Fibroblast of peridontal ligament (primary cell): Measurements from ENCODE around the gene RHEB.

Source experiments
- DNase-seq: peaks from one replicate; pipeline ENCODE4 v3.0.0-alpha.2; 2010; ENCODE audit errors: extremely low read depth

The RHEB gene

GRCh38 chr7:151449990-151450389 is 69.7 kb downstream of the RHEB start:
- no peak for DNase-seq

GRCh38 chr7:151448261-151449252 is 71.1 kb downstream of the RHEB start:
- DNase-seq: peak; percentile 59

GRCh38 chr7:151447901-151448260 is 71.8 kb downstream of the RHEB start:
- DNase-seq: no peak

DNA sequence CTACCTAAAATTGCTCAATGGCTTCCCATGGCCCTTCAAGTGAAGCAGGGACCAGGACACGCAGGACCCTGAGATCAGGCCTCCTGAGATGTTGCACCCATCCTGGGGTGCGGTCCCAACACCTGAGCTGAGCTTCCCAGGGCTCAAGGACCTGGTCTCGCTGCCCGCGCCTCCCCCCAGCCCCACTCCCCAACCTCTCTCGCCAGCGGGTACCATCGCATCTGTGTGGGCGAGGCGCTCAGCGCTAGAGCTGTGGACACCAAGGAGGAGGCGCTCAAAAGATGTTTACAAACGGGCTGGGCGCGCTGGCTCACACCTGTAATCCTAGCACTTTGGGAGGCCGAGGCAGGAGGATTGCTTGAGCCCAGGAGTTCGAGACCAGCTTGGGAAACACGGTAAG is 72.4 kb downstream of the RHEB start:
- no peak for DNase-seq

GRCh38 chr7:151446412-151446811 is 73.3 kb downstream of the RHEB start:
- no peak for DNase-seq

GRCh38 chr7:151444632-151445031 is 75.1 kb downstream of the RHEB start:
- DNase-seq: no peak

- peak; percentile 19 for DNase-seq
Observed at GRCh38 chr7:151442776-151443496, 76.8 kb downstream of the RHEB start.

DNA sequence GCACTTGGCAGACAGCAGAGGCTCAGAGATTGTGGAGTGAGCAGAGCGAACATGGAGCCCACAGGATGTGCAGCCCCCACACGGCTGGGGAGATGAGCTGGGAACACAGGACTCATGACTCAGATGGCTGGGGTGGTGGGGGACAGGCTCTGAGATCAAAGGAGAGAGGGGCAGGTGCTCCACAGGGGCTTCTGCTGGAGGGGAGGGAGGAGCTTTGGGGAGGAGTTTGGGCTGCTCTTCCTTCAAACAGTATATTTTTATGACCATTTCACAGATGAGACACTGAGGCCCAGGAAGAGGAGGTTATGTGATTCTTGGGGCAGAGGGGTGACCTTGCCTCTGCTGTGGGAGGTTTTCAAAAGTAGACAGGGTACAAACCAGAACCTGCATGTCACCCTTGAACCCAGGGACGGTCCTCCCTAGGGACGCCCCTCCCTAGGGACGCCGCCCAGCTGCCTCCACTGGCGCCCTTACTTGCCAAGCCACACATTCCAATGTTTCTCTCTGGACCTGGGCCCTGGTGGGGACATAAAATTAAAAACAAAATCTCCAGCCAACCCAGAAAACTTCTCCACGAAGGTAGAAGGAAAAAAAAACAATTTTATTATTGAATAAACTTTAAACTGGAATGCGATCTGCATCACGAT is 78.8 kb downstream of the RHEB start:
- DNase-seq: no peak

- DNase-seq: no peak
Observed at GRCh38 chr7:151439855-151440798, 79.6 kb downstream of the RHEB start, which contains the start of gene CRYGN. TSS of gene CRYGN (minus strand) at chr7:151440141. CDS start at chr7:151439917, 224 bp downstream.

DNA sequence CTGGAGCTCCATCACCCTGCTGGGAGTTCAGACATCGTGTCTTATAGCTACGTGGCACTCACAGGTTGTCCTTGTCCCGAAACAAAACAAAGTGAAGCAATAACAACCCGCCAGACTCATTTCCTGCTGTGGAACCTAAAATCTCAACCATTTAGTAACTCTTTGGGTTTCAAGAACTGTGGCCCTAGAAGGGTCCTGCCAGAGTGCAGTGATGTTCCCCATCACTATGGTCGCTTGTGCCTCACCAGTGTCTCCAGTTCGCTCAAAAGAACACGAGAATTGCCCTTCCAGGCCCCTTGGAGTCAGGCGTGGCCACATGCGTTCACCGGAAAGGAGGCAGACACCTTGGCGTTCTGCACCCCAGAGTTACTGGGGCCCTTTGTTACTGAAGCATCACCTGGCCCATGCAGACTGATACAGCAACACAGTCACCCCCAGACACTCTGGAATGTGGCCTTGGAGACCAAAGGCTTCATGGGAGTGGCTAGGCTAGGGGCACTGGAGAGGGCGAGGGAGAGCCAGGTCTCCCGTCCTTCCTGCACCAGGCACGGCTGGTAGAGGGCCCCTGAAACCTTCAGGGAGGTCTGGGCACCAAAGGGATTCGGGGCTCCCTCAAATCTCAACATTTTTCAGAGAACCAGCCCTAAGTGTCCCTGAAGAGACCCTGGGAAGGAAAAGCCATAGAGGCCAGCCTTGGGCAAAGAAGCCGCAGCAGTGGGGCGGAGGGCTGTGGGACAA is 80.7 kb downstream of the RHEB start:
- DNase-seq: no peak

- no peak for DNase-seq
Observed at GRCh38 chr7:151437866-151438516, 81.7 kb downstream of the RHEB start.

- DNase-seq: no peak
Observed at GRCh38 chr7:151437159-151437553, 82.5 kb downstream of the RHEB start.

- peak; percentile 47 for DNase-seq
Observed at GRCh38 chr7:151436446-151437158, 83.1 kb downstream of the RHEB start.

- DNase-seq: no peak
Observed at GRCh38 chr7:151435971-151436370, 83.7 kb downstream of the RHEB start.

DNA sequence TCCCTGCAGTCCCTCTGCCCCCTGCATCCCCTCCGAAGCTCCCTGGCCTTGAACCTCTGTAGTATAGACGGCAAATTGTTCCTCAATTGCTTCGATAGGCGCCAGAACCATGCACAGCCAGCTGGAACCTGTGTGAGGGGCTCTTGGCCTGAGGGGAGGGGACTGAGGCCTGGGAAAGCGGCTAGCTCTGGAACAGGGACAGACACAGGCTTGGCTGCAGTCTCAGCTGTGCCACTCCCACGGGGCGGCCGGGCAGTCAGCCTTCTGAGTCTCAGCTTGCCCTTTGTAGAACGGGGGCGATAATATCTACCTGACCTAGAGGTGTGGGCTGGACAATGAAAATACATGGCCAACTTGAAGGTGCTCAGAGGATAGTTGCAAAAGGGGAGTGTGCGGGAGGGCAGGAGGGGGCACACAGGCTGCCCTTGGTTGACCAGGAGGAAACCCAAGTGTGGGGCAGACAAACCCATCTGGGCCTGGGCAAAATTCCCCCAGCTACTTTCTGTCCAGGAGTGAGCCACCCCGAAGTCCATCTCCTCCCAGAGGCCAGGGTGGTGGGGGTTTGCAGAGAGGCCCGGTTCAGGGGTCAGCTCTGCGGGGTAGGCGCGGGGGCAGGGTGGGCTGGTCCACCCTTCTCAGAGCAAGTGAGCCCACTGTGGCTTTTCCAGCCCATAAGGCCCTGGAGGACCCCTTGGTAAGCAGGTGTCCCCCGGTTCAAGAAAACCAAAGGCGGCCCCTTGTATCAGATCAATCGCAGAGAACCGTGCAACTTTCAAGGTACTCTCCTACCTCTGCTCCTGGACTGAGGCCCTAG is 84.4 kb downstream of the RHEB start:
- DNase-seq: no peak

GRCh38 chr7:151434549-151434948 is 85.1 kb downstream of the RHEB start:
- no peak for DNase-seq

DNA sequence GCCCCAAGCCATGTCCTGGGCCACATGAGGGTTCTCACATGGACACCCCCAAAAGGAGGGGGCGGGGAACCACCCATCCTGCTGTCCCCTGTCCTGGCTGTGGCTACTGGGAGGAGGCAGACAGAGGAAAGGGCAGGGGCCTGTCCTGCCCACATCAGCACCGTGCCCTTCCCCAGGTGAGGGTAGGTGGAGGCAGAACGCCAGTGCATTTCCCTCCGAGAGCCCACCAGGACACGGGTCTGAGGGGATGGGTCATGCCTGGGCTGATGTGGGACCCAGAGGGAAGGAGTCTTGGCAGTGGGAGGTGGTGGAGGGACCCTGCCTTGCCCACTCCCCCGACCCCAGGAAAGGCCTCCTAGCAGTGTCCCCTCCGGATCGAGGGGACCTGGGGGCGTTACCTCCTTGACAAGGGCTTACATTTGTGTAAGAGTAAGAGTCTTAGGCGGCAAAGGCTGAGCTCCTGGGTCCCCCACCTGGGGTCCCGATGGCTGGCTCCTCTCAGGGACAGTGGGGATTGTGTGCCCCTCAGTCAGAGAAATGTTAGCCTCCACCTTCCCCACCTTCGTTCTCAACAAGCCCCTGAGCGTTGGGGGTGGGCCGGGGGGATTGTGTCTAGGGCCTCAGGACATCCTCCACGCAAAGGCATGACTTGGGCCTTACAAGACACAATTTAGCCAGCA is 85.8 kb downstream of the RHEB start:
- no peak for DNase-seq
